GM18909 (cell line): ENCODE results near the gene GALNT15.

ENCODE experiments used
- ATAC-seq: cut with Tn5 transposase; IDR thresholded peaks from one replicate; pipeline ENCODE4 v1.9.1; 2021; ENCODE audit warnings: mild to moderate bottlenecking; ENCODE audit not compliant: unreplicated experiment, poor library complexity

The GALNT15 gene

DNA sequence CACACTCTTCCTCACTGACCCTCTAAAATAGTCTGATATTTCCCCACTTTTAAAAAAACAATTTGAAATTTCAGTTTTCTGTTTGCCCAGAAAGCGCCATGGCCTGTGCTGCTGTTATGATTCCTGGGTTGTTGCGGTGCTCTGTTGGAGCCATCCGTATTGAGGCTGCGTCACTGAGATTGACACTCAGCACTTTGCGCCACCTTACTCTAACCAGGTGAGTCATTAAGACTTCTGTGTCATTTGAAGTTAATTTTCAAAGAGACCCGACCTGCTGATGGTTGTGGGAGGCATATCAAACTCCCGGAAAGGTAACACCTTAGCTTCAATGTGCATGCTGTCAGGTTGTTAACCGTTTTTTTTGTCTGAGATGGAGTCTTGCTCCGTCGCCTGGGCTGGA is 96.4 kb downstream of the GALNT15 start:
- no peak for ATAC-seq

DNA sequence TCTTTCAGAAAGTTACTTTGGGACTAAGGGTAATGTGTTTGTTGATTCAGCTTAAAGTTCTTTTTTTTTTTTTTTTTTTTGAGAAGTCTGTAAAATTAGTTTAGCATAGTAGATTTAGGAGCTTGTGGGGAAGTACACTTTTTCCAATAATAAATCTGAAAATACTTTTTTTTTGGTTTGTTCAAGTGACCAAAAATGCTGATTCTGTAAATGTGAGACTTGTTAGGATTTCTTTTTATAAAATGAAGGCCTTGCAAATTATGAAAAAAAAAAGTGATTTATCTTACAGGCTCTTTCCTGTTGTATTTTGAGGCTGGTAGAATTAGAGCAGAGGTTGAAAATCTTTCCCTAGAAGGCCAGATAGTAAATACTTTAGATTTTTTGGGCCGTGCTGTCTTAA is 98.1 kb downstream of the GALNT15 start:
- ATAC-seq = no peak

- ATAC-seq = no peak
Measured at GRCh38 chr3:16273867-16274266, 99.4 kb downstream of the GALNT15 start.

DNA sequence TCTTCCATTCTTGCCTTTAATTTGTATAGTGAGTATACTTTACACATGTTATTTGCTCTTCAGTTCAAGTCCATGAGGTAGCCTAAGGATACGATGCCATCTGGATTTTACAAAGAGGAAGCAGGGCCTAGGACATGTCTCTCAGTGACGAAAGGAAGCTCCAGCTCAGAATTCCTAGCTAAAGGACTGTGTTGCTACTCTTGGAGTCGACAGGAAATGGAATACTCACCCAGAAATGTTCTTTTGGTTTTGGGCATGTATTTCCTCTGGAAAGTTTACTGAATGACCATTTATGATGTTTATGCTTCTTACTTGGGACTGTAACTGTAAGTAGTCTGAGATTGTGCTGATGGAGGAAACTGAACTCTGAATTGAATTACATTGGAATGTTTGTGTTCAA is 103.0 kb downstream of the GALNT15 start:
- no peak for ATAC-seq

DNA sequence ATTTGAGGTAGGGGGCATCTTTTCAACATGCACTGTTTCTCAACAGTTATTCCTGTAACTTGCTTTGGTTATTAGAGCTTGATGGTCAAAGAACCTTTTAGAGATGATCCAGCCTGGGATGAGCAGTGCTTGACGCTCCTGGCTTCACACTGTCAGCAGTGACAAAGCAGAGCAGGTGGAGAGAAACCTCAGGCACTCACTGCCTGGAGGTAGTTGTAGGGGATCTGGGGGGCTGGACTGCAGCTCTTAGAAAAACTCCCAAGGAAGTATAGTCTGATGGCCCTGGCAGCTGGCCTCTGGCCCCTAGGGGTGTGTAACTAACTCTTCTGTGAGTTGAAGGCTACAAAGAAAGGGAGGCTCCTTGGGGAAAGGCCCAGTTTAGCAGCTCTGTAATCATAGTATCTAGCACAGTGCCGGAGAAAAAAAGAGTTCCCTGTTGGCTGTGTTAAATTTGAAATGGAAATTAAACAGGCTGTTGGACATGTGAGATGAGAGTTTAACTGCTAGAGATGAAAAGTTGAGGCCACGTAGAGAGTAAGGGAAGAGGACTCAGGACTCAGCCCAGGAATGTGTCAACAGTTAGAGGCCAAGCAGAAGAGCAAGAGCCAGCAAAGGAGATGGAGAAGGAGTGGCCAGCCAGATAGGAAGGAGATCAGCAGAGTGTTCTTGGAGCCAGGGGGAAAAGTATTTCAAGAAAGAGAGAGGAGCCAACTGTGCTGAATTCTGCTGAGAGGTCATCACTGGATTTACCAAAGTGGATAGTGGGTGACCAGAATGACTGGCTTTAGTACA is 104.7 kb downstream of the GALNT15 start:
- ATAC-seq = no peak

DNA sequence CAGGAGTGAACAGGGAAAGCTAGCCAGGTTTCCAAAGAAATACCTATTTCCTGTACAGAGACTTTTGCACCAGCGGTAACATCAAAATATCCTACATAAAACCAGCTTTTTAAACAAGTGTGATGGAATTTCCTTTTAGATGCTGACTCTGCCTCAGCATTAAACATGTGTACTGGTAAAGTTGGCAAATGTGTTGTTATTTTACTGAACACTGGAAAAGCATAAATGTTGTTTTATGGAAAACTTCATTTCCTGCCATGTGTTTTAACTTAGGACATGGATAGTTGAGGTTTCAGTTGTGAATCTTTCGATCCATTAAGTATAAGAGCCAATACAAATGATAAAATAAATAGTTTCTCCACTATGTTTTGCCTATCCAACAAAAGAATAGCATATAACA is 106.2 kb downstream of the GALNT15 start:
- no peak for ATAC-seq
